ENCODE measurements around the gene EPHA2. TPM values are rescaled to one million over a fixed set of nuclear protein-coding genes. Genes with fewer than 3 reads are reported as not detected.
"Not testable (repeated sequence)": the region's sequence is repeated elsewhere in the genome, so short reads cannot be mapped to it uniquely, and the experiment has no call there.

Gene EPHA2
- total RNA-seq, 1 experiment from 2014 or later = 248 TPM

- H3K27ac Mint-ChIP-seq (ENCODE audit: low read depth, unreplicated experiment) = no peak overlapping the region
- TF ChIP-seq CTCF (IDR thresholded peaks at IDR 0.05; ENCODE audit: unreplicated experiment) = no peak
- no peak for DNase-seq (ENCODE audit: unreplicated experiment)
- CTCF ChIA-PET = interaction anchor here (0.5 to 0.7 kb wide), 3 partner anchors 13 to 337 kb away, joined by 3 read pairs; no protein-coding TSS in a partner anchor
- no peaks in the 10 kb centered on the region for H3K9me3 Mint-ChIP-seq (ENCODE audit: unreplicated experiment)
- no peaks in the 10 kb centered on the region for H3K27me3 Mint-ChIP-seq (ENCODE audit: insufficient read depth, unreplicated experiment)
- BruUV-seq (replicated peaks) = no TSS peak
- H3K4me1 Mint-ChIP-seq (ENCODE audit: insufficient read depth, unreplicated experiment) = peaks cover 22% of the 10 kb centered on the region
- peaks cover 21% of the 10 kb centered on the region for H3K36me3 Mint-ChIP-seq (ENCODE audit: insufficient read depth, unreplicated experiment)
- POLR2A ChIA-PET = interaction anchor here (3.6 to 4.6 kb wide), 2 partner anchors 11 to 18 kb away, joined by 27 to 44 read pairs; partner anchors contain the start of gene EPHA2
- intact Hi-C loops (cut with micrococcal nuclease) = no loop called here
- no peak overlapping the region for H3K4me3 Mint-ChIP-seq (ENCODE audit: unreplicated experiment)
Observed at GRCh38 chr1:16165548-16165947, 9.7 kb upstream of the EPHA2 start.

GRCh38 chr1:16165073-16165364, 9.2 kb upstream of the EPHA2 start:
- Mint-ChIP-seq H3K9me3 (ENCODE audit: unreplicated experiment) (no peaks in the 10 kb centered on the region), H3K4me1 (ENCODE audit: insufficient read depth, unreplicated experiment) (peaks cover 22% of the 10 kb centered on the region), H3K4me3 (ENCODE audit: unreplicated experiment) (no peak overlapping the region), H3K27ac (ENCODE audit: low read depth, unreplicated experiment) (no peak overlapping the region), H3K27me3 (ENCODE audit: insufficient read depth, unreplicated experiment) (no peaks in the 10 kb centered on the region), H3K36me3 (ENCODE audit: insufficient read depth, unreplicated experiment) (peaks cover 23% of the 10 kb centered on the region)
- ChIA-PET POLR2A (interaction anchor here (0.7 to 4.6 kb wide), 5 partner anchors 8 to 468 kb away, joined by 3 to 44 read pairs (median 20); partner anchors contain the start of gene EPHA2), CTCF (interaction anchor here (0.5 to 1.2 kb wide), 2 partner anchors 17 to 336 kb away, joined by 3 read pairs; no protein-coding TSS in a partner anchor)
- no peak for TF ChIP-seq CTCF (IDR thresholded peaks at IDR 0.05; ENCODE audit: unreplicated experiment)
- no TSS peak for BruUV-seq (replicated peaks)
- no peak for DNase-seq (ENCODE audit: unreplicated experiment)
- intact Hi-C loops (cut with micrococcal nuclease) = no loop called here

- Mint-ChIP-seq H3K27me3 (ENCODE audit: insufficient read depth, unreplicated experiment) (no peaks in the 10 kb centered on the region), H3K4me3 (ENCODE audit: unreplicated experiment) (no peak overlapping the region)
- BruUV-seq (replicated peaks) = no TSS peak
Observed at GRCh38 chr1:16164213-16165072, 8.6 kb upstream of the EPHA2 start.

GRCh38 chr1:16163608-16164212, 7.8 kb upstream of the EPHA2 start:
- intact Hi-C loops (cut with micrococcal nuclease); H3K9me3 Mint-ChIP-seq (ENCODE audit: unreplicated experiment); DNase-seq (ENCODE audit: unreplicated experiment); H3K27me3 Mint-ChIP-seq (ENCODE audit: insufficient read depth, unreplicated experiment); H3K4me3 Mint-ChIP-seq (ENCODE audit: unreplicated experiment); BruUV-seq (replicated peaks): not testable (repeated sequence)
- POLR2A ChIA-PET = interaction anchor here (0.7 to 4.6 kb wide), 6 partner anchors 9 to 60 kb away, joined by 3 to 44 read pairs (median 14); partner anchors contain the start of gene EPHA2
- H3K4me1 Mint-ChIP-seq (ENCODE audit: insufficient read depth, unreplicated experiment) = peaks cover 29% of the 10 kb centered on the region
- CTCF ChIA-PET = interaction anchor here (0.8 to 2.5 kb wide), 4 partner anchors 11 to 85 kb away, joined by 3 to 9 read pairs (median 5); no protein-coding TSS in a partner anchor
- peak overlapping the region; percentile 57 for H3K27ac Mint-ChIP-seq (ENCODE audit: low read depth, unreplicated experiment)
- H3K36me3 Mint-ChIP-seq (ENCODE audit: insufficient read depth, unreplicated experiment) = peaks cover 23% of the 10 kb centered on the region

More at GRCh38 chr1:16164213-16165072, 8.6 kb upstream of the EPHA2 start:
- Mint-ChIP-seq H3K9me3 (ENCODE audit: unreplicated experiment) (no peaks in the 10 kb centered on the region), H3K36me3 (ENCODE audit: insufficient read depth, unreplicated experiment) (peaks cover 23% of the 10 kb centered on the region), H3K27ac (ENCODE audit: low read depth, unreplicated experiment) (peak overlapping the region; percentile 57), H3K4me1 (ENCODE audit: insufficient read depth, unreplicated experiment) (peaks cover 22% of the 10 kb centered on the region)
- intact Hi-C loops (cut with micrococcal nuclease) = no loop called here
- peak; percentile 91 for DNase-seq (ENCODE audit: unreplicated experiment)
- CTCF ChIA-PET = interaction anchor here (0.9 to 1.2 kb wide), 2 partner anchors 11 to 17 kb away, joined by 3 to 6 read pairs; no protein-coding TSS in a partner anchor
- no peak for TF ChIP-seq CTCF (IDR thresholded peaks at IDR 0.05; ENCODE audit: unreplicated experiment)
- POLR2A ChIA-PET = interaction anchor here (0.7 to 4.6 kb wide), 7 partner anchors 8 to 469 kb away, joined by 3 to 44 read pairs (median 8); partner anchors contain the start of gene EPHA2

Measured in MCF 10A (cell line).